Keratinocyte (primary cell): Measurements from ENCODE around the gene ADRM1. TPM values are rescaled to one million over a fixed set of nuclear protein-coding genes. Genes with fewer than 3 reads are reported as not detected.

Source experiments
- DNase-seq: peaks from one replicate; pipeline ENCODE4 v3.0.0-alpha.2; 2011; ENCODE audit warnings: low read depth, missing footprints, low spot score
- FAIRE-seq: peaks from 2 replicates; lab custom pipeline; 2011; peaks lifted over from hg19 to GRCh38; lab: Jason Lieb, UNC
- H2AFZ ChIP-seq: 2 replicates; pipeline ENCODE4 v1.6.0; 2012; ENCODE audit warnings: low read length, control low read depth, inconsistent platforms; ENCODE audit not compliant: control insufficient read depth
- H3K27ac ChIP-seq: 2 replicates; pipeline ENCODE4 v1.5.1; 2011; ENCODE audit warnings: low read length; ENCODE audit not compliant: control insufficient read depth, insufficient read depth
- H3K27me3 ChIP-seq: 3 replicates; pipeline ENCODE4 v1.6.0; 2011; ENCODE audit warnings: low read length; ENCODE audit not compliant: control insufficient read depth, insufficient read depth; ENCODE audit errors: extremely low read depth
- H3K36me3 ChIP-seq, 2 experiments: 2 replicates in 1 of 2; 3 replicates in 1 of 2; pipeline ENCODE4 v1.5.1; 2011; ENCODE audit warnings: low read length in 2 of 2, mild to moderate bottlenecking in 1 of 2; ENCODE audit not compliant: control insufficient read depth in 2 of 2, insufficient read depth in 2 of 2; ENCODE audit errors: extremely low read depth in 1 of 2
- H3K4me1 ChIP-seq: 3 replicates; pipeline ENCODE4 v1.5.1; 2011; ENCODE audit warnings: low read length; ENCODE audit not compliant: control insufficient read depth, insufficient read depth; ENCODE audit errors: extremely low read depth
- H3K4me2 ChIP-seq: 3 replicates; pipeline ENCODE4 v1.6.0; 2011; ENCODE audit warnings: low read depth, low read length; ENCODE audit not compliant: control insufficient read depth, insufficient read depth; ENCODE audit errors: extremely low read depth
- H3K4me3 ChIP-seq, 3 experiments: fragments of 200-600 bp in 1 of 3; sonication (generic) in 1 of 3; 2 replicates in 2 of 3; 3 replicates in 1 of 3; pipeline ENCODE4 v1.5.1; 2011 to 2016; ENCODE audit warnings: low read length in 3 of 3, mild to moderate bottlenecking in 3 of 3, control low read depth in 2 of 3, inconsistent platforms in 1 of 3, low read depth in 1 of 3, mixed read lengths in 1 of 3, mixed run types in 1 of 3, moderate library complexity in 1 of 3; ENCODE audit not compliant: control insufficient read depth in 2 of 3, insufficient read depth in 2 of 3; ENCODE audit errors: extremely low read depth in 1 of 3
- H3K79me2 ChIP-seq: 2 replicates; pipeline ENCODE4 v1.6.0; 2012; ENCODE audit warnings: low read length; ENCODE audit not compliant: control insufficient read depth, insufficient read depth
- H3K9ac ChIP-seq: 3 replicates; pipeline ENCODE4 v1.6.0; 2011; ENCODE audit warnings: low read length; ENCODE audit not compliant: control insufficient read depth, insufficient read depth; ENCODE audit errors: extremely low read depth
- H3K9me1 ChIP-seq: 3 replicates; pipeline ENCODE4 v1.6.0; 2011; ENCODE audit warnings: low read length; ENCODE audit not compliant: control insufficient read depth, insufficient read depth; ENCODE audit errors: extremely low read depth
- H3K9me3 ChIP-seq: 2 replicates; pipeline ENCODE4 v1.5.1; 2012; ENCODE audit warnings: low read depth, low read length; ENCODE audit not compliant: control insufficient read depth
- H4K20me1 ChIP-seq: 3 replicates; pipeline ENCODE4 v1.6.0; 2011; ENCODE audit warnings: low read length; ENCODE audit not compliant: control insufficient read depth, insufficient read depth; ENCODE audit errors: extremely low read depth
- EZH2 ChIP-seq: IDR thresholded peaks from one replicate; pipeline ENCODE4 v1.6.1; 2012; ENCODE audit warnings: inconsistent platforms, mild to moderate bottlenecking, low read length, moderate library complexity
- dilution Hi-C: fragments of 300-500 bp; cut with MboI; formaldehyde crosslinking; loops from one replicate; pipeline ENCODE4 v1.7.0; 2020; ENCODE audit warnings: low sequenced_read_pairs; ENCODE audit not compliant: extremely low pct_ligation_motif_present
- polyA plus RNA-seq, 5 experiments: library from polyadenylated mRNA; depleted of rRNA in 3 of 5; stranded (reverse) in 3 of 5; stranded (forward) in 1 of 5; unstranded in 1 of 5; fragments of >200 nt; gene quantifications; 1 replicate in 1 of 5; 2 replicates in 3 of 5; 3 replicates in 1 of 5; pipeline versions ENCODE4 v1.2.1 to v1.2.3, GENCODE V29; 2011 to 2012; ENCODE audit warnings: missing spikeins in 2 of 5, low read depth in 1 of 5, low replicate concordance in 1 of 5
- TF ChIP-seq, protein P1 (sequence below), 3 experiments: IDR thresholded peaks in 1 of 3; conservative IDR thresholded peaks in 1 of 3; optimal IDR thresholded peaks in 1 of 3; 2 replicates in 2 of 3; 3 replicates in 1 of 3; pipeline versions ENCODE3 to v1.5.1; 2011; ENCODE audit warnings: low read length in 3 of 3, mild to moderate bottlenecking in 3 of 3, moderate library complexity in 2 of 3, control low read depth in 1 of 3, inconsistent platforms in 1 of 3; ENCODE audit not compliant: insufficient read depth in 2 of 3; ENCODE audit errors: extremely low read depth in 1 of 3

Gene ADRM1
- polyA plus RNA-seq, 1 donor (not counting 4 experiments of a cell fraction or from before 2014, with no cell fraction given): 91.4 TPM

DNA sequence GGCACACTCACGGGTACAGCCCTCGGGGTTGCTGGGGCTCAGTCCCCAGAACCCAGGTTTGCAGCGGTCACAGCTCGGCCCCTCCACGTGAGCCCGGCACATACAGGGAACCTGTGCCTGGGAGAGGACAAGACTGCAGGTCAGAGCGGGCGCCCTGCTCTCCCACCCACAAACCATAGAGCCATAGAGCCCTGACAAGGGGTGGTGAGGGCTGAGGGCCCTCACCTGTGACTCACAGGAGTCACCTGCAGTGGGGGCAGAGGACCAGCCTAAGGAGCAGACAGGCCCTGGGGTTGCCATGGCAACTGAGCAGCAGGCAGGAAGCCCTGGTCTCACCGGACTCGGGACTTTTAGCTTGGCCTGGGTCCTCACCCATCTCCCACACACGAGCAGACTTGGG, 33.5 kb downstream of the ADRM1 start:
- Histone ChIP-seq H3K9ac (no peak overlapping the region), H3K36me3 (peaks cover 44 to 51% of the 10 kb centered on the region in 2 experiments), H3K27me3 (no peaks in the 10 kb centered on the region), H3K27ac (no peak overlapping the region), H3K4me3 (no peak overlapping the region), H4K20me1 (no peaks in the 10 kb centered on the region), H3K79me2 (peaks cover 2% of the 10 kb centered on the region), H3K4me1 (no peaks in the 10 kb centered on the region), H3K4me2 (no peak overlapping the region), H3K9me1 (no peaks in the 10 kb centered on the region), H2AFZ (no peak overlapping the region), H3K9me3 (no peaks in the 10 kb centered on the region)
- dilution Hi-C loops: no loop called here
- DNase-seq: no peak
- TF ChIP-seq, protein P1, sequence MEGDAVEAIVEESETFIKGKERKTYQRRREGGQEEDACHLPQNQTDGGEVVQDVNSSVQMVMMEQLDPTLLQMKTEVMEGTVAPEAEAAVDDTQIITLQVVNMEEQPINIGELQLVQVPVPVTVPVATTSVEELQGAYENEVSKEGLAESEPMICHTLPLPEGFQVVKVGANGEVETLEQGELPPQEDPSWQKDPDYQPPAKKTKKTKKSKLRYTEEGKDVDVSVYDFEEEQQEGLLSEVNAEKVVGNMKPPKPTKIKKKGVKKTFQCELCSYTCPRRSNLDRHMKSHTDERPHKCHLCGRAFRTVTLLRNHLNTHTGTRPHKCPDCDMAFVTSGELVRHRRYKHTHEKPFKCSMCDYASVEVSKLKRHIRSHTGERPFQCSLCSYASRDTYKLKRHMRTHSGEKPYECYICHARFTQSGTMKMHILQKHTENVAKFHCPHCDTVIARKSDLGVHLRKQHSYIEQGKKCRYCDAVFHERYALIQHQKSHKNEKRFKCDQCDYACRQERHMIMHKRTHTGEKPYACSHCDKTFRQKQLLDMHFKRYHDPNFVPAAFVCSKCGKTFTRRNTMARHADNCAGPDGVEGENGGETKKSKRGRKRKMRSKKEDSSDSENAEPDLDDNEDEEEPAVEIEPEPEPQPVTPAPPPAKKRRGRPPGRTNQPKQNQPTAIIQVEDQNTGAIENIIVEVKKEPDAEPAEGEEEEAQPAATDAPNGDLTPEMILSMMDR (optimal IDR thresholded peaks at IDR 0.05 in 1 of 3, IDR thresholded peaks at IDR 0.05 in 1 of 3, conservative IDR thresholded peaks at IDR 0.05 in 1 of 3; ENCODE audit: extremely low read depth in 1 of 3, insufficient read depth in 2 of 3, low read length in 3 of 3): no peak
- no peak for FAIRE-seq

DNA sequence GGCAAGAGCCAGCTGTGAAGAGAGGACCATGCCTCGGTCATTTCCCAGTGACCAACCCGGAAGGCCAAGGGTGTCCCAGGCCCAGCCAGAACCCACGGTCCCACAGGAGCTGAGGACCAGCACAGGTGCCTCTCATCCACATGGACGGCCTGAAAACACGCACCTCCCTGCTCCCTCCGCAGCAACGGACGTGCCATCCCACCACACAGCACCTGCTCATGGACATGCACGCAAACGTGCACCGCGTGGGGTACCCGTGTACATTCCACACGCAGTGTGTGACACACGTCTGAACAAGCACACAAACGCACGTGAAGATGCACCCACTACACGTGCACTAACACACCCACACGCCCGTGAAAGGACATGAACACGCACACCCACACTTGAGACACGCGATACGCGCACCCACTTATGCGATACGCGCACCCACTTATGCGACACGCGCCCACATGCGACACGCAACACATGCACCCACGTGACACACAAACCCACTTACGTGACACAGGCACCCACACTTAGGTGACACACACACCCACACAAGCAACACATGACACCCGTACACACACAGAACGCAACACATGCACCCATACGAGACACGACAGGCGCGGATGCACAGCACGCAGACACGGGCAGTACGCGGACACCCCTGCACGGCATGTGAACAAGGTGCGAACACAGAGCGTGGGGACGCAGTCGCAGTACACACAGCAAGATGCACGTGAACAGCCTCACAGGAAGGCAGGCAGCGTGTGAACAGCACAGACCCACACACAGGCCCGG, 34.2 kb downstream of the ADRM1 start:
- TF ChIP-seq, protein P1 (optimal IDR thresholded peaks at IDR 0.05 in 1 of 3, IDR thresholded peaks at IDR 0.05 in 1 of 3, conservative IDR thresholded peaks at IDR 0.05 in 1 of 3; ENCODE audit: extremely low read depth in 1 of 3, insufficient read depth in 2 of 3, low read length in 3 of 3): no peak
- no peak for TF ChIP-seq EZH2
- no peak overlapping the region for H3K4me3 ChIP-seq
- dilution Hi-C loops: no loop called here
- H3K9me1 ChIP-seq: no peaks in the 10 kb centered on the region
- DNase-seq (no peak), FAIRE-seq (no peak)
- H3K4me1 ChIP-seq: no peaks in the 10 kb centered on the region
- no peaks in the 10 kb centered on the region for H3K27me3 ChIP-seq
- H3K27ac ChIP-seq: no peak overlapping the region
- H3K9me3 ChIP-seq: no peaks in the 10 kb centered on the region
- H3K36me3 ChIP-seq: peaks cover 40 to 50% of the 10 kb centered on the region in 2 experiments
- H2AFZ ChIP-seq: no peak overlapping the region
- no peaks in the 10 kb centered on the region for H4K20me1 ChIP-seq
- H3K9ac ChIP-seq: no peak overlapping the region
- peaks cover 2% of the 10 kb centered on the region for H3K79me2 ChIP-seq
- no peak overlapping the region for H3K4me2 ChIP-seq
